Measurements from ENCODE around the gene TPRN.

GRCh38 chr9:137179761-137180160 is 20.8 kb downstream of the TPRN start:
- TF ChIP-seq RAD21 (IDR thresholded peaks at IDR 0.05; ENCODE audit: low read length), result no peak
- TF ChIP-seq MAX (IDR thresholded peaks at IDR 0.05; ENCODE audit: low read depth), result no peak
- TF ChIP-seq, protein P1, sequence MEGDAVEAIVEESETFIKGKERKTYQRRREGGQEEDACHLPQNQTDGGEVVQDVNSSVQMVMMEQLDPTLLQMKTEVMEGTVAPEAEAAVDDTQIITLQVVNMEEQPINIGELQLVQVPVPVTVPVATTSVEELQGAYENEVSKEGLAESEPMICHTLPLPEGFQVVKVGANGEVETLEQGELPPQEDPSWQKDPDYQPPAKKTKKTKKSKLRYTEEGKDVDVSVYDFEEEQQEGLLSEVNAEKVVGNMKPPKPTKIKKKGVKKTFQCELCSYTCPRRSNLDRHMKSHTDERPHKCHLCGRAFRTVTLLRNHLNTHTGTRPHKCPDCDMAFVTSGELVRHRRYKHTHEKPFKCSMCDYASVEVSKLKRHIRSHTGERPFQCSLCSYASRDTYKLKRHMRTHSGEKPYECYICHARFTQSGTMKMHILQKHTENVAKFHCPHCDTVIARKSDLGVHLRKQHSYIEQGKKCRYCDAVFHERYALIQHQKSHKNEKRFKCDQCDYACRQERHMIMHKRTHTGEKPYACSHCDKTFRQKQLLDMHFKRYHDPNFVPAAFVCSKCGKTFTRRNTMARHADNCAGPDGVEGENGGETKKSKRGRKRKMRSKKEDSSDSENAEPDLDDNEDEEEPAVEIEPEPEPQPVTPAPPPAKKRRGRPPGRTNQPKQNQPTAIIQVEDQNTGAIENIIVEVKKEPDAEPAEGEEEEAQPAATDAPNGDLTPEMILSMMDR (IDR thresholded peaks at IDR 0.05), result no peak
- TF ChIP-seq ZBTB33 (IDR thresholded peaks at IDR 0.05; ENCODE audit: borderline replicate concordance, low read depth), result no peak
- no peak for TF ChIP-seq TEAD4 (IDR thresholded peaks at IDR 0.05; ENCODE audit: borderline replicate concordance, insufficient read depth)
- TF ChIP-seq, protein P2, sequence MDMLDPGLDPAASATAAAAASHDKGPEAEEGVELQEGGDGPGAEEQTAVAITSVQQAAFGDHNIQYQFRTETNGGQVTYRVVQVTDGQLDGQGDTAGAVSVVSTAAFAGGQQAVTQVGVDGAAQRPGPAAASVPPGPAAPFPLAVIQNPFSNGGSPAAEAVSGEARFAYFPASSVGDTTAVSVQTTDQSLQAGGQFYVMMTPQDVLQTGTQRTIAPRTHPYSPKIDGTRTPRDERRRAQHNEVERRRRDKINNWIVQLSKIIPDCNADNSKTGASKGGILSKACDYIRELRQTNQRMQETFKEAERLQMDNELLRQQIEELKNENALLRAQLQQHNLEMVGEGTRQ (IDR thresholded peaks at IDR 0.05; ENCODE audit: borderline replicate concordance, low read depth, low read length), result no peak
- TF ChIP-seq RCOR1 (IDR thresholded peaks at IDR 0.05; ENCODE audit: low read length), result no peak
- TF ChIP-seq CHD2 (IDR thresholded peaks at IDR 0.05; ENCODE audit: low read length, partially characterized antibody), result no peak
- TF ChIP-seq ELF1 (IDR thresholded peaks at IDR 0.05), result no peak
- no peak for TF ChIP-seq MXI1 (IDR thresholded peaks at IDR 0.05; ENCODE audit: low read depth, low read length)
